Limb (tissue), 2 donors: ENCODE measurements around the gene WDR7.
A peak's percentile ranks its signal among the peaks of the same experiment; 100 is the strongest.

Experiments
- DNase-seq, 2 donors: peaks; one replicate each; pipeline ENCODE4 v3.0.0-alpha.2; 2016; ENCODE audit errors: extremely low spot score in 2 of 2

WDR7 gene

DNA sequence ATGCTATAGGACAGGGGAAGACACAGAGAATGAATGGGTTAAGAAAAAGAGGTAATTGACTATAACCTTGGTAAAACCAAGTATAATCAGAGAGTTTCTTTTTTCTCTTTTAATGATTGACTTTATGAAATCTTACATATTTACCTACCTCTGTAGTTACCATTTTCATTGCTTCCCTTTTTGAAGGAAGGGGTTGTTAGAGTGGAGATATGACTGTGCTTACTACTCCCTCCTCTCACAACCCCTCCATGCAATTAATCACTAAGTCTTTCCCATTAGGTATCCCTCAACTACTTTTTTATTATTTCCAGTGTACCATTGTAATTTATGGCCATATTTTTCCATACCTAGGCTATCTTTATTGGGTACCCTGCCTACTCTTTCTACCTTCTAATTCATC is 71.4 kb downstream of the WDR7 start:
- DNase-seq: no peak

DNA sequence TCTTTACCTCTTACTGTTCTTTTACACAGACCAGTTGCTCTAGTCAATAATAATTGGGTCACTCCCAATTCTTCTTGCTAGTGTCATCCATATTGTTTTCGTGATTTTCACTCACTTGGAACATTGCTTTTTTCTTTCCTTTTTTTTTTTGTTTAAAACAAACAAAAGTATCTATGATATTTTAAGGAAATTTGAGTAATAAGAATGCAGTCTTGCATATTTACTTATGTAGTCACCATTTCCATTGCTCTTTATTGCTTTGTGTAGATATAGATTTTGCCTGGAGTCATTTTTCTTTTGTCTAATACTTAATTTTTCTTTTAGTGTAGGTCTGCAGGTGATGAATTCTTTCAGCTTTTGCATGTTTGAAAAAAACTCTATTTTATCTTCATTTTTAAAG is 71.9 kb downstream of the WDR7 start:
- DNase-seq: no peak

- DNase-seq: no peak
Observed at GRCh38 chr18:56723706-56724105, 72.5 kb downstream of the WDR7 start.

- no peak for DNase-seq
Observed at GRCh38 chr18:56726906-56727305, 75.7 kb downstream of the WDR7 start.

GRCh38 chr18:56727399-56727798 is 76.2 kb downstream of the WDR7 start:
- no peak for DNase-seq

GRCh38 chr18:56728741-56729140 is 77.6 kb downstream of the WDR7 start:
- DNase-seq: no peak

GRCh38 chr18:56738184-56738583 is 87.0 kb downstream of the WDR7 start:
- DNase-seq: no peak

DNA sequence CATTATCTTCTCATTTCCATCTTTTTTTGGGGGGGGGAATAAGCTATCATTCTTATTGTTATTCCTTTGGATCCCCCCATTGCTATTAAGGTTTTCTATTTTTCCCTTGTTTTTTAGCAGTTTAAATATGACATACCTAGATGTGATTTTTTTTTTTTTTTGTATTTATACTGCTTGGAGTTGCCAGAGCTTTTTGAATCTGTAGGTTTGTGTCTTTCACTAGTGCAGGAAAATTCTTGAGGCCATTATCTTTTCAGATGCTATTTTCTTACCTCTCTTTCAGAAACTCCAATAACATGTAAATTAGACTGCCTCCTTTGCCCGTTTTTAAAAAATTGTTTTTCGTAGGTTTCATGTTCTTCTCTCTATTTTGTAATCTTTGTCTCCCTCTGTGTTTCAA is 88.6 kb downstream of the WDR7 start:
- DNase-seq: no peak

DNA sequence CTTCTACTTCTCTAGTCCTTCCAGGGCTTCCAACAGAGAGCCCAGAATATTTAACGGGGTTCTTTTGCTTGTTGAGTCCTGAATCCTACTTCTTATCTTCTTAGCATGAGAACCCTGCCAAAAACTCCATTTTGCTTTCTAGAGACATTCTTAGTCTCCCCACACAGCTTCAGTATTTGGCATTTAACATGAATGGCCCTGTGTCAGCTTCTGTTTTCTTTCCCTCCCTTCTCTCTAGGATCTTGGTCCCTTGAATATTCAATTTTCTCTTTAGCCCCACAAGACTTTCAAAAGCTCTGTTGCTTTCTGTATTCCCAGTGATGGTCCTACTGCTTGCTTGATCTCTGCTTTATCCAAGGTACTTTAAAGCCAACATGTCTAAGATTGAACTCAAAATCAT is 89.5 kb downstream of the WDR7 start:
- no peak for DNase-seq

DNA sequence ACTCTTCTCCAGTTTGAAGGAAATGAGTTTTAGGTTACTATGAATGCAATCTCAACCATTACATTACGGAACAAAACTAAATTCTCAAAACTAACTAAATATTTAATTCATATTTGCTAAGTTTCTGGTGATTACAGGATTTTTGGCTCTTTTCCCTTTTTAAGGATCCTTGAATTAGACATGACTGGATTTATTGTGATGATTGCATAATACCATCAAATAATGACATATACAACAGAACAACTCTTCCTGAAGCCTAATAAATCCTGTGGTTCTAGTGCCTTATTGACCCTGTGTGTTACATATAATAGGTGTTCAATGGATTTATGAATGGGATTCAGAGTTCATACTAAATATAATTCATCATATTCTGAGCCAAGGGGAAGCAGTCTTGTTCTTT is 90.5 kb downstream of the WDR7 start:
- no peak for DNase-seq

DNA sequence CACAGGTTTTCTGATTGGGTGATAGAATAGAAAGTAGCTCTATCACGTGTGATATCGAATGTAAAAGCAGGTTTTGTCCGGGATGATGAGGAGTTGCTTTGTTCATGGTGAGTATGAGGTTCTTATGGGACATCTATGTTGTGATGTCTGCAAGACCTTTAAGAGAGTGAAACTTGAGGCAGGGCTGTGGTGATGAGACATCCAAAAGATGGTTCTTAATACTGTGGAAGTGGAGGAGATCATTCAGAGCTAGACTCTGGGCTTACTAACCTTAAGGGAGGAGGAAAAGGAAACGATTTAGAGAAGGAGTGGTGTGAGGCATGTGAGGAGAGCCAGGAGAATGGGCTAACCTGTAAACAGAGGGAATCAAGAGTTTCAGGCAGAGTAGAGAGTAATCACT is 92.0 kb downstream of the WDR7 start:
- DNase-seq: no peak

DNA sequence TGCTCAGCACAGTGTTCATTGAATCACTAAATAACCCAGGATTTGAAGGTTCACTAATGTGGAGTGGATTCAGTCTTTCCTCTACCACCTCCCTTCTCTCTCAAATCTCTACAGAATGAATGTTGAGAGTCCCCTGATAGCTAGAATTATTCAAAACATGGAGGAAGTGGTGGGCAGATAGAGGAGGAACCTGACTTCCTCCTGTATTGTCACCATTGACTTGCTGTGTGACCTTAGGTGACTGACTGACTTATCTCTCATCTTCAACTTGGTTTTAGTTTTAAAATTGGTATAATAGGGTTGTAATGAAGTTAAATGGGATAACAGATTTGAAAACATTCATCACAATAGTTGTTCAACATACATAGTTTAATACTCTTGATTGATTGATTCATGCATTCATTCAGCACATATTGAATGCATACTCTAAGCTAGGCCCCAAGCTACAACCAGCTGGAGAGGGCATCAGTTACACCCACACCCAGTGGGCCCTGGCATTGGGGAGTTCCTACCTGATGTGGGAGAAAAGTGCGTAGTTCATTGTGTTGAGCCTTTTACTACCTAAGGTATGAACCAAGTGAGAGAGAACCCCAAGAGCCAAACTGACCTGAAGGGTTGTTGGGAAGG is 96.0 kb downstream of the WDR7 start:
- DNase-seq: no peak

DNA sequence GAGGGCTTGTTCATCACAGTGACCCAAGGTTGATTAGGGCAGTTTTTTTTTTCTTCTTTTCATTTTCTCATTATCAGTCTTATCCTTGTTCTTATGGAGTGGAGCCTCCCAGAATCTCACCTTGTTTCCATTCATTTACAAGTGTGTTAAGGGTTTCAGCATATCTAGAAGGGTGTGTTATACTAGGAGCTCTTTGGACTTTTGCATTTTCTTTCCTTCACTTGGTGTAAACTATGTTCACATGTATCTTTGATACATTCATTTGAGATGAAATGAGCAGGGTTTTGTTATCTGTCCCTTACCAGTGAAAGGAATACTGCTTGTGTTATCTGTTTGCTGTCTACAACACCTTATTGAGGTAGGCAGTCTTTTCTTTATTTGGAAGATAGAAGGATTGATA is 96.7 kb downstream of the WDR7 start:
- DNase-seq: no peak

GRCh38 chr18:56748698-56749268 is 97.6 kb downstream of the WDR7 start:
- peak in 1 of 2 donors; percentile 56 for DNase-seq

GRCh38 chr18:56756966-56757365 is 105.8 kb downstream of the WDR7 start:
- DNase-seq: peak in 1 of 2 donors; percentile 10

- DNase-seq: no peak
Observed at GRCh38 chr18:56770097-56770496, 118.9 kb downstream of the WDR7 start.

DNA sequence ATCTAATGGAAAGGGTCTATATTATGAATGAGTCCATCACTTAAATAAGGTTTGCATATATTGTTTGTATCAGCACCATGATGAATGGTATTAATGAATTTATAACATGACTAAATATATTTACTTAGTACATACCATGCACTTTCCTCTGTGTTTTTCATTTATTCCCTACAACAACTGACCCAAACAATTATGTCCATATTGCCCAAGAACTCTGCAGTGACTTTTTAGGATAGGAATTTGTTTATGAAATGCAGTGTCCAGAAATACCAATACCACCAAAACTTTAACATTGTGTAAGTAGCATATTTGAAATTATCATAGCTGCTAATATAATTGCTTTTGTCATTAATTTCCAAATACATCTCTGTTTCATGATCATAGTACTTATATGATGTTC is 119.7 kb downstream of the WDR7 start:
- DNase-seq: no peak

GRCh38 chr18:56775701-56776100 is 124.5 kb downstream of the WDR7 start:
- DNase-seq: no peak

DNA sequence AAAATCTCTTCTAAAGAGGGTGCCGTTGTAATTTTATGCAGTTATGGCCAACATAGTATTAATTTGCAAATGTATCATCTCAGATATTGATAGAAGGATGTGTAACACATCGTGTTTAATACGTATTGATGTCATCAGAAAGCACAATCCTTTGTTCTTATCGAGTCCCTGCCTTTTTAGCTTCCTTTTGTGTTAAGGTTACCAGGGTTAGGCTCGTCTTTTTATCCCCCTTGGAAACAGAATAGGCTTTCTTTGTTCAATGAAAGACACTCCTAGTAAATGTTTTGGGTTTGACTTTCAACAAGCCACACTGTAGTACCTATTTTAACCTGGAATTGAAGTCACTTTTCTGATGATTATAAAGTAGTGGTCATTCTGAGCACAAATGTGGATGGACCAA is 136.2 kb downstream of the WDR7 start:
- DNase-seq: no peak

GRCh38 chr18:56789004-56789888 is 138.1 kb downstream of the WDR7 start:
- no peak for DNase-seq

- DNase-seq: no peak
Observed at GRCh38 chr18:56789889-56790180, 138.7 kb downstream of the WDR7 start.

DNA sequence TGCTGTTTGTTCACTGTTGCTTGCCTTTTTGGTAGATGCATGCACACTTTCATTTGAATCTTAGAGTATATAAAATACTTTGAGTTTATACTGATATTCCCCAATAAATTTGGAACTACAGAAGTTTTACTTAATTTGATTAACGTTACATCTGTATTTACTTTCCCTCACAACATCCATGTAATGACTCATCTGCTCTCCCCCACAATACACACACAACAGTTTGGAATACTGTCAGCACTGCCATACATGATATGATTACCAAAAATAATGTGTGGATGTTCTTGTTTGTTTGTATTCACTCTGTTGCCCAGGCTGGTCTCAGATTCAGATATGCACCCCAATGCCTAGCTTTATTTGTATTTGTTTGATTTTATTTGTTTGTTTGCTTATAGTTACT is 144.2 kb downstream of the WDR7 start:
- no peak for DNase-seq

DNA sequence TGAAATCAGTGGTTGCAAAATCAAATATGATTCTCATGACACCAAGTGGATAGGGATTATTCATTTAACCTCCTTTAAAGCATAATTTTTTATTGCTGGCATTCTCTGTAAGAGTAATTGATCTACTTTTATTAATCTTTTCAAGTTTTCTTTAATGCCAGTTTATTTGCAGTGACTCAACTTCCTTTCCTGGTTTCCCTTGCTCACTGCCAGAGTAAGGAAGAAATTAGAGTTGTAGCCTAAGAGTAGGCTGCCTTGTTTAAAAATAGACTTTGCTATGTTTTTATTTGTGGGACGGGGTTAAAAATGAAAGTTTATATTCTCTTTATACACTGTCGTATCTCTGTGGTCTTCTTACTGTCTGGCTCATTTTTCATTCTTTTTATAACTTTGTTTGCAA is 148.6 kb downstream of the WDR7 start:
- DNase-seq: no peak
